Stimulated activated CD4-positive, alpha-beta T cell treated with anti-CD3 and anti-CD28 coated beads, Interleukin-1b, Interleukin-23, amount 100 ng/mL, for 4 hours (primary cell): Measurements from ENCODE around the gene ARF5.

Experiments
- DNase-seq, 2 donors: peaks; one replicate each; pipeline ENCODE4 v3.0.0-alpha.2; 2020; ENCODE audit warnings: low read depth in 2 of 2

Gene ARF5

DNA sequence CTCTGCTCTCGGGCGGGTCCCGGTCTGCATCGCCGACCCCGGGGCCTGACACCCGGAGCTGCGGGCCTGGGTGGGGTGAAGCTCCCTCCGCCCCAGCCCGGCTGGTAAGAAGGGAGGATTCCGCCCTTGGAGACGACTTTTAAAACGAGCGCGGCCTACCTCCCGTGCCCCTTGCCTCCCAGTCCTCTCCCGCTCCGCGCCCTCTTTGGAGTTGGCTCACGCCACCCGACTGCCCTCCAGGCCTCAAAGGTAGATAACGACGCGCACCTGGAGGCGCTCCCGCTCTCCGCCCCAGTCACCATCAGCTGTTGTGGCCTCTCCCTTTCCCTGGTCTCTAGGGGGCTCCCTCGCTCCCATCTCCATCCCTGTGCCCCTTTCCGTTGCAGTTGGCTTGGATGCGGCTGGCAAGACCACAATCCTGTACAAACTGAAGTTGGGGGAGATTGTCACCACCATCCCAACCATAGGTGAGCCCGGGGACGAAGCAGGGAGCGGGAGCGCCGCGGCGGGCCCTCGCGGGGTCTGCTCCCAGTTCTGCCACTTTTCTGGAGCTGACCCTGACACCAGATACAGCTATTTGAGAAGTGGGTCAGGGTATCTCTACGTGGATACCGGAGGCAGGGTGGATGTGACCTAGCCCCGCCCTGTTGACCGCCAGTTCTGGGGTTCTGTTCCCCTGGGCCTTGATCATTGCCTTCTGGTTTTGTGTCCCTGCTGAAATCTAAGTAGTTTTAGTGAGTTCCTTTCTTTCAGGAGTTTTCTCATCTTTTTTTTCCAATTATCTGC lies 679 bp downstream of the ARF5 start:
- peak in 1 of 2 donors; percentile 12 for DNase-seq

DNA sequence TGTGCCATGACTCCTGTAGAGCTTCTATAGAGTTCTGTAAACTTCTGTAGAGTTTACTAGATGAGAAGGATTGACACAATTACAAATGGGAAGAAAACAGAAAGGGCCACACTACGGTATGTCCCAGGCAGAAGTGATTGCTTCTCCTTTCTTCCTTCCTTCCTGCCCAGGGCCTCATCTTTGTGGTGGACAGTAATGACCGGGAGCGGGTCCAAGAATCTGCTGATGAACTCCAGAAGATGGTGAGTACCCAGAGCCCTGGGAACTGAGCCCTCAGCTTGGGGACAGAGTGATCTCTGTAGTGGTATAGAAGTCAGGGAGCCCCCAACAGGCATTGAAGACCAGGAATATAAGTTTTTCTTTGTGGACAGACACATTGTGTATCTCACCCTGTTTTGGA lies 1.7 kb downstream of the ARF5 start:
- no peak for DNase-seq

DNA sequence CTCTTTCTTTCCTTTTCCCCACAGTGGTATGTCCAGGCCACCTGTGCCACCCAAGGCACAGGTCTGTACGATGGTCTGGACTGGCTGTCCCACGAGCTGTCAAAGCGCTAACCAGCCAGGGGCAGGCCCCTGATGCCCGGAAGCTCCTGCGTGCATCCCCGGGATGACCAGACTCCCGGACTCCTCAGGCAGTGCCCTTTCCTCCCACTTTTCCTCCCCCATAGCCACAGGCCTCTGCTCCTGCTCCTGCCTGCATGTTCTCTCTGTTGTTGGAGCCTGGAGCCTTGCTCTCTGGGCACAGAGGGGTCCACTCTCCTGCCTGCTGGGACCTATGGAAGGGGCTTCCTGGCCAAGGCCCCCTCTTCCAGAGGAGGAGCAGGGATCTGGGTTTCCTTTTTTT lies 3.0 kb downstream of the ARF5 start:
- DNase-seq: no peak

DNA sequence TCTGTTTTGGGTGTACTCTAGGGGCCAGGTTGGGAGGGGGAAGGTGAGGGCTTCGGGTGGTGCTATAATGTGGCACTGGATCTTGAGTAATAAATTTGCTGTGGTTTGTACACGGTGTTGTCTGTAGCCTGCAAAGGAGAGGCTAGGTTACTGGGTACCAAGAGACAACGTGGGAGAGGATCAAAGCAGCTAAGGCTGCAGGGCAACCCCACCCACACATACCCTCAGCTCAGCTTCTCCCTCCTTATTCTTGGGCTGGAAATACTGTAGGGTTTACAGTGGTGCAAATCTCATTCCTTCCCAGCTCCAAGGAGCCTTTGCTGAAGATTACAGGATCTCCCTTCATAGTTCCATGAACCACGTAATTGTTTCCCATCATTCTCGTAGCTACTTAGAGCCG lies 3.4 kb downstream of the ARF5 start:
- DNase-seq: no peak

DNA sequence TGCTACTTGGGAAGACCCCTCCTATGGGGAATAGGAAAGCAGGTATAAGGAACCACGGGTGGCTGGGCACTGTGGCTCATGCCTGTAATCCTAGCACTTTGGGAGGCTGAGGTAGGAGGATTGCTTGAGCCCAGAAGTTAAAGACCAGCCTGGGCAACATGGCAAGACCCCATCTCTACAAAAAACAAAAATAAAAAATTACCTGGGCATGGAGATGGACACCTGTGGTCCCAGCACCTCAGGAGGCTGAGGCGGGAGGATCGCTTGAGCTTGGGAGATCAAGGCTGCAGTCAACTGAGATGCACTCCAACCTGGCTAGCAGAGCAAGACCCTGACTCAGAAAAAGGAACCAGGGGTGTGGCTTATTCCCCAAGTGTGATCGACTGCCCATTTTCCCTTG lies 4.3 kb downstream of the ARF5 start:
- DNase-seq: no peak

DNA sequence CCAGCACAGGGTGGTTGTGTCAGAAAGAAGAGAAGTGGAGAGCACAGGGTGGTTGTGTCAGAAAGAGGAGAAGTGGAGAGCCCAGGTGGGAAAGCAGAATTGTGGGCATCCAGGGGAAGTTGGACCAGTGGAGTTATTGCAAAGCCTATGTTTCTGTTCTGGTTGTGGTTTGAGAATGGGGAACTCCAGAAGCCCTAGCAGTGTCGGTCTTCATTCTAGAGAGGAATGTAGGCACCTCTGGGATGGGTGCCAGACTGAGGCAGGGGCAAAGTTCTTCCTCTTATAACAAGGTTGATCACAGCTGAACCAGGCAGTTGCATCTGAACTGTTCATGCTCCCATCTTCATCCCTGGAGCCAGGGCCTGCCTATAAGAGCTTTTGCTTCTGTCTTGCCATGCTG lies 6.3 kb downstream of the ARF5 start:
- no peak for DNase-seq

DNA sequence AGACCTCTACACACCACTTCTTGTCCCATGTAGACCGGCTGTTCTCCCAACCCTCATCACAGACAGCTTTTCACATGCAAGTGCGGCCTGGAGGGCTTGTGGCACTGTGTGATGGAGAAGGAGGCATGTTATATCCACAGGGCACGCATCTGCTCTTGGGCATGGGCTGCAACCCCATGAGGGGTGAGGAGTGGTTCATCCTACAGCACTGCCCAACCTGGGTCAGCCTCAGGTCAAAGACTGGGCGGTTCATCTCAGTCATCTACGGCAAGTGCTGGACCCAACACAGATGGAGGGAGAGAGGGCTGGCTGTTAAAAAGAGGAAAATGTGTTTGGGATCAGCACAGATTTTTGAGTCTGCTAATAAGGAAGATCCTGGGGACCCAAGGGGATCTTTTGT lies 7.5 kb downstream of the ARF5 start:
- no peak for DNase-seq

DNA sequence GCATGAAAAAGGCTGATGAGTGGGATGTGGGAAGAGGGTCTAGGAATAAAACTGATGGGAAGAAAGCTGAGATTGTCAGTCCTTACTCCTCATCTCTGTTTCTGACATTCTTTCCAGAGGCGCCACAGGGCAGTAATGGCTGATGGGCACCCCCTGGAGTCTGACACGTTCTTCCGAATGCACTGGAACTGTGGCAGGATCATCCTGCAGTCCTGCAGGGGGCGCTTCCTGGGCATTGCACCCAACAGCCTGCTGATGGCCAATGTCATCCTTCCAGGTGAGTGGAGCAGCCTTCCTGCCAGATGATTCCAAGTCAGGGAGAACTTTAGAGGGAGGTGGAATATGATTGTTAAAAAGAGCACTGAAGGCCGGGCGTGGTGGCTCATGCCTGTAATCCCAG lies 10.1 kb downstream of the ARF5 start:
- no peak for DNase-seq

DNA sequence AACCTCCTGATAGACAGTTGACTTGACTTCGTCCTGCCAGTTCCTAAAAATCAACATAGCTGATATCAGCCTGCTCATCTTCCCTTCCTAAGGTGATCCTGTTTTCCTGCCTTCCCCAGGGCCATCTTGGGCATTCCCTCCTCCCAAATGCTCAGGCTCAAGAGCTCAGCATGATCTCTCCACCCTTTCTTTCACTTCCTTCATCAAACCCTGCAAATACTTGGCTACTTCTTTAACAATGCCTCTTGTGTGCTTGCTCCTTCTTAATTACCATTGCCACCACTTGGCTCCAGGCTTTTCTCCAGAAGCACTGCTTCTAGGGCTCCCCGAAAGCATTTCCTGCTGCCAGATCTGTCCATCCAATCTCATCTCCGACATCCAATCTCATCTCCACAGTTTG lies 12.7 kb downstream of the ARF5 start:
- DNase-seq: no peak

DNA sequence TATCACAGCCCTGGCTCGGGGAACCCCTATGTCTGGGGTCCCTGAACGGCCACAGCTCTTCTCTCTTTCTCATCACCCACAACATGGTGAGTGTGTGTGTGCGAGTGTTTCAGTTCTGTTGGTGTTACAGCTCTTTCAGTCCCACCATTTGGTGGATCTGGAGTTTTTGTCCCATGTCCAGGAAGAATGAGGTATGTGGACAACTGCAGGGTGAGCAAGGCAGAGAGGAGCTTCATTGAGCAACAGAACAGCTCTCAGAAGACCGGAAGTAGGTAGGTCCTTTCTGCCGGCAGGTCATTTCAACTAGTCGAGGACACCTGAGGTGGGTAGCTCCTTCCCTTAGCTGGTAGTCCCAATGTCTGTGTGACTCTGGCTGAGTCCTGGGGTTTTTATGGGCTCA lies 20.2 kb downstream of the ARF5 start:
- DNase-seq: no peak

DNA sequence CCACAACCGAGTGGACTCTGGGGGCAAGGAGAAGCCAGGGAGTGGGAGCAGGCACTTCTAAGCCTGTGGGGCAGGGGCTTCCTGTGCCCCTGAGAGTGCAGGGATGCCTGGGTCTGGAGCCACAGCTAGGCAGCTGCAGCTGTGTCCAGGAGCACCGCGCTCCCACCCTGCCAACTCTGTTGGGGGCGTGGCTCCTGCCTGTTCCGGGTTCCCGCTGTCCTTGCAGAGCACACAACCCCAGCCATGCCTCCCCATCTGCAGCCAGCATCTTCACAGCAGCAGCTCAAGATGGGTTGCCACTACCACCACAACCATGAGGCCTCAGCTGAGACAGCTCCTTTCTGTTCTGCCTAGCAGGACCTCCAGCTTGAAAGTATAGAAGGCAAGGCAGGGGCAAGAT lies 21.1 kb downstream of the ARF5 start:
- DNase-seq: no peak

DNA sequence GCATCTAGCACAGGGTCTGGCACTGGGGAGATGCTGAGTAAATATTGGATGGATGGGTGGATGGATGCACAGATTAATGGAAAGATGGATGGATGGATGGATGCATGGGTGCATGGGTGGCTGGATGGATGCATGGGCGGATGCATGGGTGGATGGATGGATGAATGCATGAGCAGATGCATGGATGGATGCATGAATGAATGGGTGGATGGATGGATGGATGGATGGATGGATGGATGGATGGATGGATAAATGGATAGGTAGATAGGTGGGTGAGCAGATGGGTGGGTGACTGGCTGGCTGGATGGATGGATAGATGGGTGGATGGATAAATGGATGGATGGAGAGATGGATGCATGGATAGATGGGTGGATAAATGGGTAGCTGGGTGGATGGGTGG lies 24.1 kb downstream of the ARF5 start:
- DNase-seq: no peak

DNA sequence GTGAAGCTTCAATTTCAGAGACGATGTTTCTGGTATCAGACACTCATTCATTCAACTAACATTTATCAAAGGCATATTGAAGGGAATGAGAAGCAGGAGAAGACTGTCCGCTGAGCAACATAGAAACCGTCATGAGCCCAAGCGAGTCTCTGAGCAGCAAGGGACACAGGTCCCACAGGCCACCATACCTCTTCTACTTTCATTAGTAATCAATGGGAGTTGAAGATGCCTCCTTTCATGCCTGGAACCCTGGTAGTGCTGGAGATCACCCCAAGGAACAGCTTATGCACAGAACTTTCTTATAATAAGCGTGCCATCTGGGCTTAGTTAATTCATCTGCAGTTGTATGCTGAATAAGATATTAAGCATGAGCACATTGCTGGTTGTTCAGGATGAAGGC lies 28.5 kb downstream of the ARF5 start:
- DNase-seq: no peak

DNA sequence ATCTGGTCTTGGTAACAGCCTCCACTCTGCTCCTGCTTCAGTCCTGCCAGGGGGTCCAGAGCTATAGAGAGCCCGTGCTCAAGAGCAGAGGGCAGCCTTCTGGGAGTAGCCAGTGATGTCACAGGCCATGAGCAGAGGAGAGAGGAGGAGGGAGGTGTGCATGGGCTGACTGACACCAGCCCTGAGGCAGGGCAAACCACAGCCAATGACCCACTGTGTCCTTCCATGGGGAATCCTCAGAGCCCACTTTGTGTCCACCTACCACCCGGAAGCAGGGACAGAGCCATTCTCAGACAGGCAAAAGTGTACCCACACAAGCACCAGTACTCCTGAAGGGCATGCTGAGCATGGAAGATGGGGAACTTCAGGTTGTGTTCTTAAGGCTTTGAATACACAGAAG lies 29.8 kb downstream of the ARF5 start, which contains the start of gene PAX4:
PAX4 (minus strand) TSS at position 101 of the 400 bp plus-strand sequence. CDS start 2,214 bp downstream, outside the sequence.
- DNase-seq: no peak

DNA sequence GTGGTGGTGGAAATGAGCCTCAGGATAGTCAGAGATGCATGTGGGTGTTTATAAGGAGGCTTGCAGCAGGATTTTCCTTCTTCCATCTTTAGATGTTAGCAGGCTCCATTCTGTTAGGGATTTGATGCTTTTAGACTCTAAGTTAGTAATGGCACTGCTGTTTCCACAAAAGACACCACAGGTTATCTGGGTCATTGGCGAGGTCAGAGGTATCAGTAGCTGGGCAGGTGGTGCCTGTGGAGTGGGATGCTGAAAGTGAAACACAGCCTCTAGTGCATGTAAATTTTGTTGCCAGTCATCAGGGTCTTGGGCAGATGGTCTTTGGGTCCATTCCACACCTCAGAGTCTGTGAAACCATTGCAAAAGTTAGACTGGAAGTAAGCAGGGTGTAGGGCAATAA lies 30.6 kb downstream of the ARF5 start:
- DNase-seq: no peak

DNA sequence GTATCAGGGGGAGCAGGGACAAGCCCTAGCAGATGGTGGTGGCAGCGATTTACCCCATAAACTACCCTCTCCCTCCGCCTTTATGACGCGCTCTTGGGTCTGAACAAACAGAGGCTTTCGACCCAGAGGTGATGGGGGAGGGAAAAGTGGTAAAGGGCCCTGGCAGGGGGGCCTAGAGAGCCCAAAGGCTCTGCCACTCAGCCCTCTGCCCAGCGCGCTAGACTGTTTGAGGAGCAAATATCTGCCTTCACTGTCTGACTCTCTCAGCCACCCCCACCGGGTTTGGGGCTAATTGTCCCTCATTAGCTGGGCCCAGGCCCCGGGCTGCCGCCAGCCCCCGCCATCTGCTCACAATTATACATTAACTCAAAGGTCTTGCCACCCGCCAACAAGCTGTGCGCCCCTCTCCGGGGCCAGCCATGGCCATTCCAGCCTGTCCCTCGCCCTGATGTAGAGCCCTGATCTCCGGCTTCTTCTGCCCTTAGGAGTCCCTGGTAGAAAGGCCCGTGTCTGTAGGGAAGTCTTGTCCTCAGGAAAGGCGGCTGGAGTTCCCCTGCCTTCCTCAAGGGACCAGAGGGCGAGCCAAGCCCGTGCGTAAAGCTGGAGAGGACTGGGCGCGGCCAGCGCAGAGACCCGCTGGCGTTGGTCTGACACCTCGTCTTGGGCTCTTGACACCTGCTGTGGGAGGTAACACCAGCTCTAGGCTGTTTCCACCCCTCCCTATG lies 31.6 kb downstream of the ARF5 start:
- DNase-seq: no peak

DNA sequence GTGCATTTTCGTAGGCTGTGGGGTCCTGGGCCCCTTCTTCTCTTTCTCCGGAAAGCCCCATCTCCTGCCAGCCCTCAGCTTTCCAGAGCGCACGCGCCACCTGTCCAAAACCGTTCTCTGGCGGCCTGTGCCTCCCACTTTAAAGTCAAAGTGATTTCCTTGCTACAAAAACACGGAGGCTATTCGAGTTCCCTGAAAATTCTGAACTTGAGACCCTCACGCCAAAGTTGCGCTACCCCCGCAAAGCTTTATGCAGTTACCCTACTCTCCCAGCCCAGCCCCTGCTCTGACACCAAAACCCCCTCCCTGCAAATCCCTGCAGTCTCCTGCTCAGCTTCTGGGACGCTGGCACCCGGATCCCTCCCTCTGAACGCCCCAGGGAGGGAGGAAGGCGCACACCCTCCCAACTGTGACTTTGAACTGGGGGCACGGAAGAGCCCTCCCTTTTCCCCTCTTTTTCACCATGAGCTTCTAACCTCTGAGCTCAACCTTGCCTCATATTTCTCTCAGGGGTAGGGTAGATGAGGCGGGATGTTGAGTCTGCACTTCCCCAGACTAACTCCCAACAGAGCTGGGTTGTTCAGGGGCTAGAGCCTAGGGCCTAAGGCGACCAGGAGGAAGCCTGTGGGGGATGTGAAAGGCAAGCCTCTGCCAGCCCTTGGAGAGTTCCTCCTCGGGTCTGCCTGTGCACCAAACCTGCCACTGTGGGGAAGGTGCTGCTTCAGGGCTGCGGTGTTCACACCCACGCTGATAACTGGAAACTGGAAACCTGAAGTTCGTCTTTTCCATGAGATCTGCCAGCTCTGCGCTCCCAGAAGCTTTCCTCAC lies 32.4 kb downstream of the ARF5 start:
- no peak for DNase-seq

DNA sequence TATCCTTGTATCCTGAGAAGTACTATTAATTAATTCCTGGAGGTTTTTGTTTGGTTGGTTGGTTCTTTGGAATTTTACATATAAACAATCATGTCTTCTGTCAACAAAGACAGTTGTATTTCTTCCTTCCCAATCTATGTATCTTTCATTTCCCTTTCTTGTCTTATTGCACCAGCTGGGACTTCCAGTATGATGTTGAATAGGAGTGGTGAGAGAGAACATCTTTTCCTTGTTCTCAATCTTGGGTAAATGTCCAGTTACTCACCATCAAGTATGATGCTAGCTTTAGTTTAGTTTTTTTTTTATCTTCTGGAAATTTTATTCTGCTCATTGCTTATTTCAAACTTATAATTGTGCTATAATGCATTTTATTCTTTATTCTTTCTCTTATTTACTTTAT lies 37.1 kb downstream of the ARF5 start:
- no peak for DNase-seq

DNA sequence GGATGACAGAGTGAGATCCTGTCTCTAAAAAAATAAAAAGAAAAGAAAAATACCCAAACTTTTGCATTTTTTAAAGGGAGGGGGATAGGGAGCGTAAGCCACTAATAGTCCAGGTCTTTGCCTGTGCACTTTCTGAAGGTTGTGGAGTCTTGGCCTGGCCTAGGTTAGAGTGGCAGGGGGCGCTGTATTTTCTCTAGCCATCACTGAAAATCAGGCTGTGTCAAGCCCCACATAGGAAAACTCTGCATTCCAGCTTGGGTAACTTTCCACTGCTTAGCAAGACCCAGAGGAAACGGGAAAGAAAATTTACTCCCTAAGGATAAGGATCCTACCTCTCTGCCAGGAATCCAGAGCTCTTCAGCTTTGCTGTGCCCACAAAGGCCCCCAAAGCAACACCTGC lies 40.2 kb downstream of the ARF5 start:
- DNase-seq: no peak

DNA sequence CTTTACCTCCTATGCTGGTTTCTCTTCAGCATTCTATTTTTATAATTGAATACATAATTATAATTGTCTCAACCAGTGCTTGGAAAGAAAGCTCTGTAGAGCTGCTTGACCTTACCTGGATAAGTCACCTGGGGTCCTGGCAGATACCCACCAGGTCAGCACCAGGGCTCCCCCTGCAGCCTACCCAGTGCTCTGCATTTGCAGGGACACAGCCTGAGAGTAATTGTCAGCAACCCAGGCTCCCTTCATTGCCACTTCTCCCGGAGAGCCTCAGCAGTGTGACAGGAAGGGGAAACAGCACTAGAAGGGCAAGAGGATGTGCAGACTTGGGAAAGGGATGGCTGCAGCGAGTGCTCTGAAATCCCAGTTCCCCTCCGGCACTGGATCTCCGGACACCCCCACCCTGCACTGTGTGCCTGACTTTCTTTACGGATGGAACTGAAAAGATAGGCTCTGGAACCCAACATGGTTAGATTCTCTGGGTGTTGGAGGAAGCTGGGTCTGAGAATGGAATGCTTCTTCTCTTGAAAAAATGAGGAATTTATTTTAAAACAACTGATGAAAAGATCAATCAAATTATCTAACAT lies 41.1 kb downstream of the ARF5 start:
- peak in 1 of 2 donors; percentile 19 for DNase-seq

DNA sequence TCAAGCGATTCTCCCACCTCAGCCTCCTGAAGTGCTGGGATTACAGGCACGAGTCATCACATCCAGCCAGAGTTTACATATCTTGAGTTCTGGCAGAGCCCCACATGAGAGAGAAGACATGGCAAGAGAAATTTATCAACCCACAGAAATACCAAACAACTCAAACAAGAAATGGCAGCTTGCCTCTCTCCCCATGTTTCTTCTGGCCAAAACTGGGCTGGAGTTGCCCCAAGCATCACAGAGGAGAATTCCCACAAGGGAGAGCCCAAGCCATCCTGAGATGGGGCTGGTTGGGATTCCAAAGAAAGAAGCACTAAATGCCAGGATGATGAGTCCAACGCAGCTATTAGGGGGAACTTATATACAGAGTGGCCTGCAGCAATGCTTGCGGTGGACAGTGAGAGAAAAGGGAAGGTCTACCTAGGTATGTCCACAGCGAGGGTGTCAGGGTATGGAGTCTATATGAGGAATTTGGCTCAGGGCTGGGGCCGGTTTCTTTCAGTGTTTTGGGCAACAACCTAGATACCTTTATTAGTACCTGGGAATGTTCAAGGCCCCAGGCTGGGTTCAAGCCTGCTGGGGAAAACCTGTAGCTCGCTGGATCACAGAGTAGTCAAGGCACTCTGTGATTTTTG lies 44.2 kb downstream of the ARF5 start:
- DNase-seq: no peak
